Panc1 (cell line): ENCODE results near the gene CTNND1. TPM values are rescaled to one million over a fixed set of nuclear protein-coding genes. Genes with fewer than 3 reads are reported as not detected.

Experiments used
- ATAC-seq: fragments of 200-7000 bp; cut with Tn5 transposase; 2 replicates; pipeline ENCODE4 v1.9.1; 2020; ENCODE audit warnings: mild to moderate bottlenecking, moderate library complexity
- BruUV-seq: library from RNA; stranded (reverse); fragments of 400-500 nt; replicated peaks from 2 replicates; lab custom pipeline; 2021; lab: Mats Ljungman, UMichigan
- CTCF ChIA-PET: fragments of 300-600 bp; sonication (Branson Sonifier 250); formaldehyde crosslinking; loops from one replicate; lab custom pipeline; 2022; ENCODE audit warnings: antibody characterized with exemption; lab: Charles Lee
- POLR2A ChIA-PET: fragments of 300-600 bp; sonication (Branson Sonifier 250); formaldehyde crosslinking; loops from one replicate; lab custom pipeline; 2022; ENCODE audit warnings: antibody characterized with exemption; lab: Charles Lee
- DNase-seq: peaks from one replicate; pipeline ENCODE4 v3.0.0-alpha.2; 2010; ENCODE audit warnings: low read depth, low spot score
- H3K27ac ChIP-seq: 2 replicates; pipeline ENCODE4 v1.5.1; 2011; ENCODE audit warnings: mild to moderate bottlenecking, low read length, inconsistent platforms
- H3K27me3 ChIP-seq: fragments of 200-500 bp; sonication (Bioruptor generic); 2 replicates; pipeline ENCODE4 v1.6.0; 2014; ENCODE audit warnings: low read length, inconsistent platforms; ENCODE audit not compliant: control insufficient read depth, insufficient read depth
- H3K36me3 ChIP-seq: fragments of 200-500 bp; sonication (Bioruptor generic); 2 replicates; pipeline ENCODE4 v1.5.1; 2014; ENCODE audit warnings: inconsistent platforms, mild to moderate bottlenecking, low read length, moderate library complexity; ENCODE audit not compliant: control insufficient read depth, insufficient read depth
- H3K4me1 ChIP-seq: 2 replicates; pipeline ENCODE4 v1.5.1; 2011; ENCODE audit warnings: inconsistent platforms, mild to moderate bottlenecking, low read length, moderate library complexity; ENCODE audit not compliant: control insufficient read depth, insufficient read depth
- H3K4me3 ChIP-seq, 2 experiments: 2 replicates each; pipeline ENCODE4 v1.5.1; 2011 to 2012; ENCODE audit warnings: low read depth in 2 of 2, low read length in 2 of 2, mild to moderate bottlenecking in 2 of 2, inconsistent platforms in 1 of 2, moderate library complexity in 1 of 2
- H3K9me3 ChIP-seq: fragments of 200-500 bp; sonication (Bioruptor generic); 2 replicates; pipeline ENCODE4 v1.5.1; 2014; ENCODE audit warnings: low read depth, mild to moderate bottlenecking, inconsistent platforms, low read length, moderate library complexity; ENCODE audit not compliant: control insufficient read depth, insufficient read depth
- POLR2AphosphoS5 ChIP-seq: IDR thresholded peaks from 2 replicates; pipeline ENCODE4 v1.6.1; 2012; ENCODE audit warnings: mild to moderate bottlenecking, low read depth, low read length, moderate library complexity
- SIN3A ChIP-seq: IDR thresholded peaks from 2 replicates; pipeline ENCODE4 v1.6.1; 2012; ENCODE audit warnings: low read depth, mild to moderate bottlenecking, low read length, moderate library complexity, borderline replicate concordance; ENCODE audit not compliant: insufficient read depth
- TCF7L2 ChIP-seq: IDR thresholded peaks from 2 replicates; pipeline ENCODE4 v1.6.1; 2011; ENCODE audit warnings: mild to moderate bottlenecking, low read depth, low read length, inconsistent platforms
- in situ Hi-C: cut with HindIII; loops from 2 replicates; pipeline ENCODE4 v1.10.0; 2016; ENCODE audit warnings: low sequenced_read_pairs, low pct_unique_long_range_greater_than_20kb
- intact Hi-C: fragments of 100-400 bp; cut with micrococcal nuclease; formaldehyde crosslinking; loops from one replicate; pipeline ENCODE4 v1.10.0; 2022; ENCODE audit not compliant: unreplicated experiment
- total RNA-seq: library from RNA; stranded (reverse); gene quantifications from one replicate; pipeline ENCODE4 v1.2.1, GENCODE V29; 2021; ENCODE audit not compliant: unreplicated experiment
- TF ChIP-seq, protein P1 (sequence below), 2 experiments: IDR thresholded peaks; 2 replicates each; pipeline ENCODE4 v1.6.1; 2011 to 2012; ENCODE audit warnings: low read depth in 2 of 2, control low read depth in 1 of 2, low read length in 1 of 2, mild to moderate bottlenecking in 1 of 2, moderate library complexity in 1 of 2; ENCODE audit not compliant: insufficient read depth in 1 of 2
- TF ChIP-seq, protein P2 (sequence below): fragments of 450-650 bp; IDR thresholded peaks from 2 replicates; pipeline ENCODE4 v1.5.1; 2017; ENCODE audit warnings: mild to moderate bottlenecking

CTNND1 gene
- total RNA-seq, 1 experiment from 2014 or later: 189 TPM

GRCh38 chr11:57815476-57815875 is 53.9 kb downstream of the CTNND1 start:
- CTCF ChIA-PET: no interaction called here
- in situ Hi-C loops: no loop called here
- POLR2A ChIA-PET: no interaction called here

DNA sequence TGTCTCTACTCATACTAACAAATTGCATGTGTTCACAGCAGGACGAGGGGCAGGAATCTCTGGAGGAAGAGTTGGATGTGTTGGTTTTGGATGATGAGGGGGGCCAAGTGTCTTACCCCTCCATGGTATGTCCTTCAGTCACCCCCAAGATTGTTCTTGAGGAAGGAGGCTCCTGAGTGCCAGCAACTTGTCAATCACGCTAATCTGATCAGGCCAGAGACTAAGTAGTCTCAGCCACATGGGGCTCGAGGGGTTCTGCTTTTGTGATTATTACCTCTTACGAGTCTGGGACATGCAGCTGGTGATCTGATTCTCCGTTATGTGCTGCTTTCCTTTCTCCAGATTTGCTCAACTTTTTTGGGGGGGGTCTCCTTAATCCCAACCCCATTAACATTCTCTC is 54.3 kb downstream of the CTNND1 start:
- H3K4me1 ChIP-seq: no peaks in the 10 kb centered on the region
- H3K27me3 ChIP-seq: no peaks in the 10 kb centered on the region
- no peak overlapping the region for H3K4me3 ChIP-seq
- POLR2A ChIA-PET: no interaction called here
- H3K9me3 ChIP-seq: no peaks in the 10 kb centered on the region
- ATAC-seq (no peak), DNase-seq (no peak)
- TF ChIP-seq TCF7L2 (no peak), POLR2AphosphoS5 (no peak), SIN3A (no peak)
- TF ChIP-seq, protein P1, sequence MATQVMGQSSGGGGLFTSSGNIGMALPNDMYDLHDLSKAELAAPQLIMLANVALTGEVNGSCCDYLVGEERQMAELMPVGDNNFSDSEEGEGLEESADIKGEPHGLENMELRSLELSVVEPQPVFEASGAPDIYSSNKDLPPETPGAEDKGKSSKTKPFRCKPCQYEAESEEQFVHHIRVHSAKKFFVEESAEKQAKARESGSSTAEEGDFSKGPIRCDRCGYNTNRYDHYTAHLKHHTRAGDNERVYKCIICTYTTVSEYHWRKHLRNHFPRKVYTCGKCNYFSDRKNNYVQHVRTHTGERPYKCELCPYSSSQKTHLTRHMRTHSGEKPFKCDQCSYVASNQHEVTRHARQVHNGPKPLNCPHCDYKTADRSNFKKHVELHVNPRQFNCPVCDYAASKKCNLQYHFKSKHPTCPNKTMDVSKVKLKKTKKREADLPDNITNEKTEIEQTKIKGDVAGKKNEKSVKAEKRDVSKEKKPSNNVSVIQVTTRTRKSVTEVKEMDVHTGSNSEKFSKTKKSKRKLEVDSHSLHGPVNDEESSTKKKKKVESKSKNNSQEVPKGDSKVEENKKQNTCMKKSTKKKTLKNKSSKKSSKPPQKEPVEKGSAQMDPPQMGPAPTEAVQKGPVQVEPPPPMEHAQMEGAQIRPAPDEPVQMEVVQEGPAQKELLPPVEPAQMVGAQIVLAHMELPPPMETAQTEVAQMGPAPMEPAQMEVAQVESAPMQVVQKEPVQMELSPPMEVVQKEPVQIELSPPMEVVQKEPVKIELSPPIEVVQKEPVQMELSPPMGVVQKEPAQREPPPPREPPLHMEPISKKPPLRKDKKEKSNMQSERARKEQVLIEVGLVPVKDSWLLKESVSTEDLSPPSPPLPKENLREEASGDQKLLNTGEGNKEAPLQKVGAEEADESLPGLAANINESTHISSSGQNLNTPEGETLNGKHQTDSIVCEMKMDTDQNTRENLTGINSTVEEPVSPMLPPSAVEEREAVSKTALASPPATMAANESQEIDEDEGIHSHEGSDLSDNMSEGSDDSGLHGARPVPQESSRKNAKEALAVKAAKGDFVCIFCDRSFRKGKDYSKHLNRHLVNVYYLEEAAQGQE (IDR thresholded peaks at IDR 0.05; ENCODE audit: insufficient read depth in 1 of 2, low read depth in 2 of 2, low read length in 1 of 2): no peak
- TF ChIP-seq, protein P2, sequence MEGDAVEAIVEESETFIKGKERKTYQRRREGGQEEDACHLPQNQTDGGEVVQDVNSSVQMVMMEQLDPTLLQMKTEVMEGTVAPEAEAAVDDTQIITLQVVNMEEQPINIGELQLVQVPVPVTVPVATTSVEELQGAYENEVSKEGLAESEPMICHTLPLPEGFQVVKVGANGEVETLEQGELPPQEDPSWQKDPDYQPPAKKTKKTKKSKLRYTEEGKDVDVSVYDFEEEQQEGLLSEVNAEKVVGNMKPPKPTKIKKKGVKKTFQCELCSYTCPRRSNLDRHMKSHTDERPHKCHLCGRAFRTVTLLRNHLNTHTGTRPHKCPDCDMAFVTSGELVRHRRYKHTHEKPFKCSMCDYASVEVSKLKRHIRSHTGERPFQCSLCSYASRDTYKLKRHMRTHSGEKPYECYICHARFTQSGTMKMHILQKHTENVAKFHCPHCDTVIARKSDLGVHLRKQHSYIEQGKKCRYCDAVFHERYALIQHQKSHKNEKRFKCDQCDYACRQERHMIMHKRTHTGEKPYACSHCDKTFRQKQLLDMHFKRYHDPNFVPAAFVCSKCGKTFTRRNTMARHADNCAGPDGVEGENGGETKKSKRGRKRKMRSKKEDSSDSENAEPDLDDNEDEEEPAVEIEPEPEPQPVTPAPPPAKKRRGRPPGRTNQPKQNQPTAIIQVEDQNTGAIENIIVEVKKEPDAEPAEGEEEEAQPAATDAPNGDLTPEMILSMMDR: no peak
- in situ Hi-C loops (no loop called here), intact Hi-C loops (no loop called here)
- peaks cover 40% of the 10 kb centered on the region for H3K36me3 ChIP-seq
- H3K27ac ChIP-seq: no peak overlapping the region
- CTCF ChIA-PET: no interaction called here
- BruUV-seq: no TSS peak

More at GRCh38 chr11:57815476-57815875, 53.9 kb downstream of the CTNND1 start:
- TF ChIP-seq POLR2AphosphoS5 (no peak), TCF7L2 (no peak), SIN3A (no peak)
- TF ChIP-seq, protein P2: no peak
- TF ChIP-seq, protein P1 (IDR thresholded peaks at IDR 0.05; ENCODE audit: insufficient read depth in 1 of 2, low read depth in 2 of 2, low read length in 1 of 2): no peak
- Histone ChIP-seq H3K9me3 (no peaks in the 10 kb centered on the region), H3K27ac (no peak overlapping the region), H3K4me3 (no peak overlapping the region), H3K36me3 (peaks cover 44% of the 10 kb centered on the region), H3K27me3 (no peaks in the 10 kb centered on the region), H3K4me1 (no peaks in the 10 kb centered on the region)
- DNase-seq (no peak), ATAC-seq (no peak)
- BruUV-seq: no TSS peak
- intact Hi-C loops: no loop called here
